ENCODE data around the gene MYOF.
"Not testable (repeated sequence)": the region's sequence is repeated elsewhere in the genome, so short reads cannot be mapped to it uniquely, and the experiment has no call there.

MYOF gene

GRCh38 chr10:93344691-93345090 is 137.4 kb downstream of the MYOF start:
- no peak for DNase-seq

GRCh38 chr10:93342921-93343320 is 139.2 kb downstream of the MYOF start:
- DNase-seq = no peak

GRCh38 chr10:93342366-93342765 is 139.8 kb downstream of the MYOF start:
- no peak for DNase-seq

DNA sequence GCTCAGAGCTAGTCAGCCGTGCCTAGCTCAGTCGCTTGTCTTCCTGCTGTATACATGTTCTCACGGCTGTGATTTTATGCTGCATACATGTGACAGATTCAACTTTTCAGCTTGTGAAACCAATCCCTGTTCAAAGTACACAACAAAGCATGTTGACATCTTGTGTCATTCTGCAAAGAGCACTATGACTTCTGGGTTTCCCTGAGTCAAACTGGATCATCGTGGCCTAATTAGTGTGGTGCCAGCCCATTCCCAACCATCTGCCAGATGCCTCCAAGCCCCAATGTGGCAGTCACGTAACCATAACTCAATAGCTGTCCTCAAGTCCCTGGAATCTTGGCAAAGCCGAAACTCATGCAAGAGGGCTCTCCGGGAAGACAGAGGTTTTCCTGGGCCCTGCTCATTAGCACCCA is 144.8 kb downstream of the MYOF start:
- DNase-seq = no peak

GRCh38 chr10:93336678-93337077 is 145.5 kb downstream of the MYOF start:
- no peak for DNase-seq

GRCh38 chr10:93336110-93336509 is 146.0 kb downstream of the MYOF start:
- DNase-seq = no peak

DNA sequence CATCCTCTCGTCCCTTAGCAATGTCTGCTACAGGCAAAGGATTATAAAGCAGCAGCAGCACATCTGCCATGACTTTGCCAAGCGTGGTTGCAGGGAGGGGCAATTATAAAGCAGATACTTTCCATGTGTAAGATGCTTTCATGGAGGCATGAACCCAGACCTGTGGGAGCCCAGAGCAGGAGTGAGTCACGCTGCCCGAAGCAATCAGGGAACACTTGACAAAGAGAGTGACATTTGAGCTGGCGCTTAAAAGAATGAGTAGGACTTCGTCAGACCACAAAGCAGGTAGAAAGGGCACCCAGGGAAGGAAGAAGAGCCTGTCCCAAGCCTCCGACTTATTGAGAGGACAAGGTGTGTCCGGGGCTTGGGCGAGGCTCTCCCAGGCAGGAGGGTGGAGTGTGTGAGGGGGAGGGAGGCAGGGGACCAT is 147.2 kb downstream of the MYOF start:
- DNase-seq = no peak

DNA sequence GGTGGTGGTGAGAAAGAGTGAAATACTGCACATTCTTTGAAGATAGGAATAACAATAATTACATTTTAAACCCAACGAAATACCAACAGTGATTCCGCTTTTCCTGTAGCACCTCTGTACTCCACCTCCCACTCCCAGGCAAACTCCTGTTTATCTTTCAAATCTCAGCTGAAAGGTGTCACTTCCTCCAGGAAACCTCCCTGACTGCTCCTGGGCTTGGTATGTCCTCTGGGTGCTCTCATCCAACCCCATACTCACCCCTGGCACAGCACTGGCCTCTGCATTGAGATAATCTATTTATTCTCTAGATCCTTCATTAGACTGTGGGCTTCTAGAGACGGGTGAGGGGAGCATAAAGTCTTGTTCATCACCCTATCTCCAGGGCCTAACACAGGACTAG is 148.0 kb downstream of the MYOF start:
- DNase-seq = no peak

GRCh38 chr10:93333278-93333978 is 148.7 kb downstream of the MYOF start:
- DNase-seq = no peak

DNA sequence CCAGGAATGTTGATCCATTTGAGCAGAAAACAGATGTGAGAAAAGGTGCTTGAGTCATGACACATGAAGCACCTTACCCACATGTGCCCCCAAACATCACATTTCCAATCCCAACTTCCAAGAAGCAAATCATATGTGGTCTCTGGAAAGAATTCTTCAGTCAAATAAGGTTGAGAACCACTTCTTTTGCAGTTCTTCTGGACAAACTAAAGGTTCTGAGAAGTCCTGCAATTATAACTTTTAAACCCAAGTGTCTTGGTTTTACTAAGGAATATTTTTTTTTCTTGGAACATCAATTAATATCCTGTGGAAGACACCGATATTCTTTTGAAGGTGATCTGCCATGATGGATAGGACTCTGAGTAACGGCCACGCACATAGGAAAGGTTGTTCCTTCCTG is 151.3 kb downstream of the MYOF start:
- DNase-seq = no peak

DNA sequence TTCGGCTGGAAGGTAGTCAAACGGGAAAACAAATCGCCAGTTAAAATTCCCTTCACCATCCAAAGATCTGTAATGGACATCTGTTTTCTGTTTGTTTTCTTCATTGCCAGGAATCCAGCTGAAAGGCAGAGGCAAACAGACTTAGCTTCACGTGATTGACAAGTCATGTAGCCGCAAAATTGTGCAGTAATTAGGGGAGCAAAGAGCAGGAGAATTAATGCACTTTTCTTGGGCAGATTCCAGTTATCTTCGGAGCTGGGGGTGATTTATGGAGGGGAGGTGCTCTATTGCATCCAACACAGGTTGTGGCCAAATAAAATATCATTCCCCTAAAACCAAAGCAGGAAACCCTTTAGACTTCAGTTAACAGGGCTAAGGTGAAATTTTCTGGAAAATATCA is 162.2 kb downstream of the MYOF start:
- DNase-seq = no peak

GRCh38 chr10:93319096-93319495 is 163.0 kb downstream of the MYOF start:
- DNase-seq = no peak

DNA sequence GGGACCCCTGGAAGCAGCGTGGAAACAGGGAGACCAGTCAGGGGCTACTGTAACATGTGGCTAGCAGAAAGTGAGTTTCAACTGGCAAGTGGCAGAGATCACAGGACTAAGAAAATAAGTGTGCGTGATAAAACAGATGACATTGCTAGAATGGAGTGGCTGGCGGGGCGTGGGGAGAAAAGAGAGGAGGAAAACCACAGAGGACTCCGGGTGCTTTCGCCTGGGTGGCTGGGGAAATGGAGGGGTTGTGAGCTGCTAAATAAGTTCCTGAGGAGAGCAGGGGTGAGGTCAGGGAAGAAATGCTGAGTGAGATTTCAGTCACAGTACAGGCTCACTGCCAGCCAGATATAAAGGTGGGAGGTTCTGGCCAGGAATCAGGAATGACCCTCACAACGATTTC is 166.9 kb downstream of the MYOF start:
- no peak for DNase-seq

- not testable (repeated sequence) for DNase-seq
These were observed 167.5 kb downstream of the MYOF start for GRCh38 chr10:93314656-93315055.

DNA sequence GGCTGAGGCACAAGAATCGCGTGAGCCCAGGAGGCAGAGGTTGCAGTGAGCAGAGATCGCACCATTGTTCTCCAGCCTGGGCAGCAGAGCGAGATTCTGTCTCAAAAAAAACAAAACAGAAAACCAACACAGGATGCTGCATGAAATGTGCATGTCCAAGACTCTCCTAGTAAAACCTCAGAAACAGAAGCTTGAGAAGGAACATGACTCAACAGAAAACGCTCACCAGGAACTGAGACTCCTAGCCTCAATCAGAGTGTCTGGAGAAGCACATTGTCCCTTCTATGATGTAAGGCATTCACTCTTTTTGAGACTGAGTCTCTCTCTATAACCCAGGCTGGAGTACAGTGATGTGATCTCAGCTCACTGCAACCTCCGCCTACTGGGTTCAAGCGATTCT is 168.3 kb downstream of the MYOF start:
- no peak for DNase-seq

DNA sequence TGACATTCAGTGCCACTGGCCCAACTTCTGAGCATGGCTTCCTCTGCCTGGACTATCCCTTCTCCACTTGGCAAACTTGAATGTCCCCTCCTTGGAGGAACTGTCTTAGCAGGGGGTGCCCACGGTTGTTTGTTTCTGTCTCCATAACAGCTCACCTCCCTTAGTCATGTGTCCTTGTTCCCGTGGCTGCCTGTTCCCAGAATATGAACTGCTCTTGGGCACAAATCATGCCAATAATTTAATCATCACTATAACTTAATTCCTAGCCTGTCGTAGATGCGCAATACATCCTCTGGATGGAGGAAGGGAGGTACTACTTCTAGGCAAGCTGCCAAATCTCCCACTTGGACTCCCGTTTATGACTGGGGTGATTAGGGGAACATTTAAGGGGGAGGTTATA is 173.1 kb downstream of the MYOF start:
- DNase-seq = no peak

- DNase-seq = no peak
These were observed 177.0 kb downstream of the MYOF start for GRCh38 chr10:93305122-93305521.

DNA sequence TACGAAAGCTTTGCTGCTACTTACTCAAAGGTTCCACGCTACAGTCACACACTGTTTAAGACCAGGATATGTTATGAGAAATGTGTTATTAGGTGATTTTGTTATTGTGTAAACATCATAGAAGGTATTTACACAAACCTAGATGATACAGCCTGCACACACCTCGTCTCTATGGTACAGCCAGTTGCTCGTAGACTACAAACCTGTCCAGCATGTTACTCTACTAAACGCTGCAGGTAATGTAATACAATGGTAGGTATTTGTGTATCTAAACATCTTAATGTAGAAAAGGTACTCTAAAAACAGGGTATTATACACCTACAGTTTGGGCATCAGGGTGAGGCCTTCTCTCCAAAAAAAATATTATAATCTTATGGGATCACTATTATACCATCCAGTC is 181.2 kb downstream of the MYOF start:
- no peak for DNase-seq

DNA sequence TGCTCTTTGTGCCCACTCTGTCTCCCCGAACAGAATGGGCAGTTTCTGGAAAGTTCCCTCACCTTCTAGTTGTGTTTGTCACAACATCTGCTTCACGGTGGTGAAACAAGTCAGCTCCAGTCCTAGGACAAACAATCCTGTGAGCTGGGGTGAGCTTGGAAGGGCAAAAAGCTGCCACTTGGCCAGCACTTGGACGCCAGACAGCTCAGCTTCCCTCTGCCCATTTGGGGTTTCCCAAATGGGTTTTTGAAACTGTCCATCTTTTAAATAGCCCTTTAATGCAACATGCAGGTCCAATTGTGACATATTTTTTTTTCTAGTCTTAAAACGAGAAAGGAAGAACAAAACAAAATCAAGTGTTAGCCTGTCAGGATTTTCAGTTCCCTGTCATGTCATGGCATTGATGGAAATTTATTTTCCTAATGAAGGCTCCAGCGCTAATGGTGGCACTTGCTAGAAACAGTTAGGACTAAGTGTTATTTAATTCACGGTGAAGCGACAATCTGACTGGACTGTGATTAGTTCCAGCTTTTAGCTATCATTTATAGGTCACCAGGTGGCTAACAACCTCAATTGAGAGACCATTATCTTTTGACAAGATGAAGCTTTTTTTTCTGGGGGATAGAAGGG is 181.7 kb downstream of the MYOF start:
- no peak for DNase-seq

GRCh38 chr10:93299606-93300287 is 182.4 kb downstream of the MYOF start:
- no peak for DNase-seq

DNA sequence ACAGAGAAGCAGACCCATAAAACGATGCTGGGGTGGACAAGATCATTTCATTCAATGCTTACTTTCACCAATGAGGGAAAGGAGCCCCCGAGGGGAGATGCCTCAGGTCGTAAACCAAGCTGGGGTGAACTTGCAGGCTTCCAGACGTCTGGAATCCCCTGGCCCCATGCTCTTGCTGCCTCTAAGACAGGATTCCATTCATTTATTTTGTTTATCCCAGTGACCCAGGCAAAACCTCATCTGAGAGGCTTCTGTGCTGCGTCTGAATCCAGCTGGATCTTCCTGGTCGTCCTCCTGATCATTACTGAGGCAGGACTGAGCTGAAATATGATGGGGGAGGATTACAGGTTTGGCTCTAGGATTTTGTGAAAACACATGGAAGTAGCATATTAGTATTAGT is 182.9 kb downstream of the MYOF start:
- no peak for DNase-seq

DNA sequence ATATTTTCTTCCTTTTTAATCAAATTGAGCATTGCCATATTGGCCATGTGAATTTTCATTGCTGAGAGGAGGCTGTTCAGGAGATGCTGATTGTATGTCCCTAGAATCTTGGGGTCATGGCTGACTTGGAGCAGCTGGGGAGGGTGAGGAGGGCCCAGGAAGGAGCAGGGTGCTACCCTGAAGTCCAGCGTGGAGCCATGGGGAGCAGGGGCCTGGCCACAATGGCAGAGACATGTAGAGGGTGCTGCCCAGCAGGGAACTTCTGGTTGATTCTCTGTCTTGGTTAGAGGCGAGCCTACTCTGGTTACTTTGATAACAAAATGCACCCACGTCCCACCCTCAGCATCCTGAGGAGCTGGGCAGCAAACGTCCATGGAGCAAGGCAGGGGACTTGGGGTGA is 186.0 kb downstream of the MYOF start:
- no peak for DNase-seq

DNA sequence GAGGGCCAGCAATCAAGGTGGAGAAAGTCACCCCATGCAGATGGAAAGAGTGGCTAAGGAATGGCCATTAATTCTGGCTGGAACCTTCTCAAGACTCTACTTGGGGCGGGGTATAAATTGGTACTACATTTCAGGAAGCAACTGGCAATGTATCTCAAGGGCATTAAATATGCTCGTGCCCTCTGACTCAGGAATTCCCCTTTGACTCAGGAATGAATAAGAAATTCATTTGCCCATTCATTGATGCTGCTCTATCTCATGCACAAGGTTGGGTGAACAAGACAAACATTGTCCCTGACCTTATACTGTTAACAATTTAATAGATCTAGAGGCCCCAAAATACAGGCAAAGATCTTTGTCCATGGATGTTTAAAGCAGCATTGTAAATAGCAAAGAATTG is 188.1 kb downstream of the MYOF start:
- DNase-seq = no peak

- DNase-seq = no peak
These were observed 191.3 kb downstream of the MYOF start for GRCh38 chr10:93290661-93291354.
